ENCODE results near the gene SMCO2. TPM values are rescaled to one million over a fixed set of nuclear protein-coding genes. Genes with fewer than 3 reads are reported as not detected.

The SMCO2 gene
- total RNA-seq, 1 donor from 2014 or later, result 0.46 TPM

DNA sequence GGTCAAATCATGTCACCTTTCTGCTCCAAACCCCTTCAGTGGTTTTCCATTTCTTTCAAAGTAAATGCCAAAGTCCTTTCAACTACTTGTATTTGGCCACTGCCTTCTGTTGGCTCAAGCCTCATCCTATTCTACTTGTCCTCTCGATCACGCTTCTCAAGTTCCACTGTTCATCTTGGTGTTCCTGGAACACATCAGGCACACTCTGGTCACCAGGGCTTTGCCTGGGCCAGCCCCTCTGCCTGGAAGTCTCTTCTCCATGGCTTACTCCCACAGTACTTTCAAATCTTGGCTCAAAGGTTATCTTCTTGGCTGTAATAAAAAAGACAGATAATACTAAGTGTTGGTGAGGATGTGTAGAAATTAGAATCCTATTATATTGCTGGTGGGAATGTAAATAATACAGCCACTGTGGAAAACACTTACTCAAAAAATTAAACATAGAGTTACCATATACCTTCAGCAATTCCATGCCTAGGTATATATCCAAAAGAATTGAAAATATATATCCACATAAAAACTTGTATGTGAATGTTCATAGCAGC, 60.2 kb downstream of the SMCO2 start:
- H3K9me3 Mint-ChIP-seq (ENCODE audit: unreplicated experiment), result no peaks in the 10 kb centered on the region
- H3K27me3 Mint-ChIP-seq (ENCODE audit: unreplicated experiment), result no peaks in the 10 kb centered on the region
- TF ChIP-seq, protein P1, sequence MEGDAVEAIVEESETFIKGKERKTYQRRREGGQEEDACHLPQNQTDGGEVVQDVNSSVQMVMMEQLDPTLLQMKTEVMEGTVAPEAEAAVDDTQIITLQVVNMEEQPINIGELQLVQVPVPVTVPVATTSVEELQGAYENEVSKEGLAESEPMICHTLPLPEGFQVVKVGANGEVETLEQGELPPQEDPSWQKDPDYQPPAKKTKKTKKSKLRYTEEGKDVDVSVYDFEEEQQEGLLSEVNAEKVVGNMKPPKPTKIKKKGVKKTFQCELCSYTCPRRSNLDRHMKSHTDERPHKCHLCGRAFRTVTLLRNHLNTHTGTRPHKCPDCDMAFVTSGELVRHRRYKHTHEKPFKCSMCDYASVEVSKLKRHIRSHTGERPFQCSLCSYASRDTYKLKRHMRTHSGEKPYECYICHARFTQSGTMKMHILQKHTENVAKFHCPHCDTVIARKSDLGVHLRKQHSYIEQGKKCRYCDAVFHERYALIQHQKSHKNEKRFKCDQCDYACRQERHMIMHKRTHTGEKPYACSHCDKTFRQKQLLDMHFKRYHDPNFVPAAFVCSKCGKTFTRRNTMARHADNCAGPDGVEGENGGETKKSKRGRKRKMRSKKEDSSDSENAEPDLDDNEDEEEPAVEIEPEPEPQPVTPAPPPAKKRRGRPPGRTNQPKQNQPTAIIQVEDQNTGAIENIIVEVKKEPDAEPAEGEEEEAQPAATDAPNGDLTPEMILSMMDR (IDR thresholded peaks at IDR 0.05; ENCODE audit: unreplicated experiment), result no peak
- H3K27ac Mint-ChIP-seq (ENCODE audit: unreplicated experiment), result no peak overlapping the region
- H3K36me3 Mint-ChIP-seq (ENCODE audit: low read depth, unreplicated experiment), result no peaks in the 10 kb centered on the region
- peaks cover 2% of the 10 kb centered on the region for H3K4me1 Mint-ChIP-seq (ENCODE audit: unreplicated experiment)
- no peak for DNase-seq (ENCODE audit: low spot score)
- H3K4me3 Mint-ChIP-seq (ENCODE audit: unreplicated experiment), result no peak overlapping the region

DNA sequence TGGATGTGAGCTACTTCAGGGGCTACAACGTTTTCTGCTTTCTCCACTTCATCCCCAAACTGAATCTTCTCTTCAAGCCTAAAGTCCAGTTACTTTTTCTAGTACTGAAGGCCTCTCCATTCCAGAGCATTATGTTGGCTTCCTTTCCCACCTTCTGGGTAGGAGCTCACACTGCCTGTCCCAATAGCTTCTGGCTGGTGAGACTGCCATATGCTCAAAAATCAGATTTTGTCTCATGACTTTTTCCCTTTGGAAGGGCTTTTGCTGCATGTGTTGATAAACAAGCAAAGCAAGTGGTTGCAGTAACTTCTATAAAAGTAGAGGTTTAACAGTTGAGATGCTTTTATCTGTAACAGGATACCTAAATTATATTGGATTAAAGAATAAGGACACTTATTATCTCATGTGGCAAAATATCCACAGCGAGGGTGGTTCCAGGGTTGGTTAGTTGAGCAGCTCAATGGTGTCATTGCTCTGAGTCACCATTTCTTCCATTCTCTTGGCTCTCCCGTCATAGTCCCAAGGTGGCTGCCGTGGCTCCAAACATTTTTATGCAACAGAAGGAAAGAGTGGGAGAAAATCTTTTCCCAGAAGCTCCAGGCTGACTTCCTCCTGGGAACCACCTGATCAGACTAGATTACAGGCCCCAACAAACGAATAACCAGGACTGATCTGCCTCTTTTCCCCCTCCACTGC, 62.3 kb downstream of the SMCO2 start:
- Mint-ChIP-seq H3K4me1 (ENCODE audit: unreplicated experiment) (peaks cover 2% of the 10 kb centered on the region), H3K27ac (ENCODE audit: unreplicated experiment) (no peak overlapping the region), H3K36me3 (ENCODE audit: low read depth, unreplicated experiment) (no peaks in the 10 kb centered on the region), H3K27me3 (ENCODE audit: unreplicated experiment) (no peaks in the 10 kb centered on the region), H3K4me3 (ENCODE audit: unreplicated experiment) (no peak overlapping the region), H3K9me3 (ENCODE audit: unreplicated experiment) (no peaks in the 10 kb centered on the region)
- DNase-seq (ENCODE audit: low spot score), result no peak
- TF ChIP-seq, protein P1 (IDR thresholded peaks at IDR 0.05; ENCODE audit: unreplicated experiment), result no peak

GRCh38 chr12:27511031-27511722, 64.6 kb downstream of the SMCO2 start:
- Mint-ChIP-seq H3K27me3 (ENCODE audit: unreplicated experiment) (no peaks in the 10 kb centered on the region), H3K27ac (ENCODE audit: unreplicated experiment) (no peak overlapping the region), H3K4me3 (ENCODE audit: unreplicated experiment) (no peak overlapping the region)

DNA sequence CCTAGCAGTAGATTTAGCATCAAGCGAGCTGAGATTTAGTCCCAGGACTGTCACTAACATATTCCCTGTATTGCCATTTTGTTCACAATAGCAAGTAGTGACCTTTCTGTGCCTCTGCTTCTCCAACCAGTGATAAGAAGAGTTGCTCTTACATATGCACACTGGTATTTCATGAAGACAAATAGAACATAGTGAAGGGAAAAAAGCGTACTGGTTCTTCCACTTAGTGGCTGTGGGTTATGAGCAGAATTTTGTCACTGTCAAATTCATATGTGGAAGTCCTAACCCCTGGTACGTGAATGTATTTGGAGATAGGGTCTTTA, 65.1 kb downstream of the SMCO2 start:
- no peak for DNase-seq (ENCODE audit: low spot score)
- Mint-ChIP-seq H3K27me3 (ENCODE audit: unreplicated experiment) (no peaks in the 10 kb centered on the region), H3K27ac (ENCODE audit: unreplicated experiment) (no peak overlapping the region), H3K36me3 (ENCODE audit: low read depth, unreplicated experiment) (no peaks in the 10 kb centered on the region), H3K4me1 (ENCODE audit: unreplicated experiment) (peaks cover 2% of the 10 kb centered on the region), H3K4me3 (ENCODE audit: unreplicated experiment) (no peak overlapping the region), H3K9me3 (ENCODE audit: unreplicated experiment) (no peaks in the 10 kb centered on the region)
- TF ChIP-seq, protein P1 (IDR thresholded peaks at IDR 0.05; ENCODE audit: unreplicated experiment), result no peak

More at GRCh38 chr12:27511031-27511722, 64.6 kb downstream of the SMCO2 start:
- TF ChIP-seq, protein P1 (IDR thresholded peaks at IDR 0.05; ENCODE audit: unreplicated experiment), result no peak
- no peaks in the 10 kb centered on the region for H3K9me3 Mint-ChIP-seq (ENCODE audit: unreplicated experiment)
- H3K4me1 Mint-ChIP-seq (ENCODE audit: unreplicated experiment), result peaks cover 2% of the 10 kb centered on the region
- H3K36me3 Mint-ChIP-seq (ENCODE audit: low read depth, unreplicated experiment), result no peaks in the 10 kb centered on the region
- DNase-seq (ENCODE audit: low spot score), result no peak
